Osteoblast (primary cell): Measurements from ENCODE around the gene CYP2W1. TPM values are rescaled to one million over a fixed set of nuclear protein-coding genes. Genes with fewer than 3 reads are reported as not detected.
"Not testable (repeated sequence)": the region's sequence is repeated elsewhere in the genome, so short reads cannot be mapped to it uniquely, and the experiment has no call there.

Source experiments
- DNase-seq: peaks from one replicate; pipeline ENCODE4 v3.0.0; 2011; ENCODE audit warnings: low spot score, mixed read lengths; ENCODE audit not compliant: insufficient read length; ENCODE audit errors: missing footprints
- H2AFZ ChIP-seq: 2 replicates; pipeline ENCODE4 v1.6.0; 2011; ENCODE audit warnings: mild to moderate bottlenecking, low read length
- H3K27ac ChIP-seq: 2 replicates; pipeline ENCODE4 v1.5.1; 2011; ENCODE audit warnings: mild to moderate bottlenecking, low read depth, low read length, moderate library complexity
- H3K27me3 ChIP-seq: 2 replicates; pipeline ENCODE4 v1.6.0; 2012; ENCODE audit warnings: mild to moderate bottlenecking, control low read depth, inconsistent platforms, low read length, moderate library complexity; ENCODE audit not compliant: insufficient read depth
- H3K36me3 ChIP-seq: 2 replicates; pipeline ENCODE4 v1.5.1; 2011; ENCODE audit warnings: mild to moderate bottlenecking, low read length, control low read depth, moderate library complexity; ENCODE audit not compliant: insufficient read depth
- H3K4me1 ChIP-seq: 2 replicates; pipeline ENCODE4 v1.5.1; 2011; ENCODE audit warnings: mild to moderate bottlenecking, low read length, control low read depth, moderate library complexity; ENCODE audit not compliant: insufficient read depth
- H3K4me2 ChIP-seq: 2 replicates; pipeline ENCODE4 v1.6.0; 2011; ENCODE audit warnings: mild to moderate bottlenecking, low read length; ENCODE audit not compliant: insufficient read depth
- H3K4me3 ChIP-seq: fragments of 200-600 bp; sonication (generic); 3 replicates; pipeline ENCODE4 v1.5.1; 2012; ENCODE audit warnings: mild to moderate bottlenecking, low read length, inconsistent platforms; ENCODE audit not compliant: insufficient read depth
- H3K79me2 ChIP-seq: 2 replicates; pipeline ENCODE4 v1.6.0; 2012; ENCODE audit warnings: mild to moderate bottlenecking, low read length, control low read depth, inconsistent platforms; ENCODE audit not compliant: insufficient read depth
- H3K9me3 ChIP-seq: 2 replicates; pipeline ENCODE4 v1.5.1; 2011; ENCODE audit warnings: low read depth, low read length, control low read depth
- H4K20me1 ChIP-seq: 2 replicates; pipeline ENCODE4 v1.6.0; 2012; ENCODE audit warnings: mild to moderate bottlenecking, low read length, control low read depth; ENCODE audit not compliant: insufficient read depth
- total RNA-seq: library from RNA; depleted of rRNA; stranded (reverse); fragments of >200 nt; gene quantifications from 2 replicates; pipeline ENCODE4 v1.2.3, GENCODE V29; 2012
- TF ChIP-seq, protein P1 (sequence below): IDR thresholded peaks from 2 replicates; pipeline ENCODE4 v1.5.1; 2011; ENCODE audit warnings: mild to moderate bottlenecking, low read depth, low read length, moderate library complexity; ENCODE audit errors: extremely low read depth

The CYP2W1 gene
- total RNA-seq, 1 donor, result not detected

DNA sequence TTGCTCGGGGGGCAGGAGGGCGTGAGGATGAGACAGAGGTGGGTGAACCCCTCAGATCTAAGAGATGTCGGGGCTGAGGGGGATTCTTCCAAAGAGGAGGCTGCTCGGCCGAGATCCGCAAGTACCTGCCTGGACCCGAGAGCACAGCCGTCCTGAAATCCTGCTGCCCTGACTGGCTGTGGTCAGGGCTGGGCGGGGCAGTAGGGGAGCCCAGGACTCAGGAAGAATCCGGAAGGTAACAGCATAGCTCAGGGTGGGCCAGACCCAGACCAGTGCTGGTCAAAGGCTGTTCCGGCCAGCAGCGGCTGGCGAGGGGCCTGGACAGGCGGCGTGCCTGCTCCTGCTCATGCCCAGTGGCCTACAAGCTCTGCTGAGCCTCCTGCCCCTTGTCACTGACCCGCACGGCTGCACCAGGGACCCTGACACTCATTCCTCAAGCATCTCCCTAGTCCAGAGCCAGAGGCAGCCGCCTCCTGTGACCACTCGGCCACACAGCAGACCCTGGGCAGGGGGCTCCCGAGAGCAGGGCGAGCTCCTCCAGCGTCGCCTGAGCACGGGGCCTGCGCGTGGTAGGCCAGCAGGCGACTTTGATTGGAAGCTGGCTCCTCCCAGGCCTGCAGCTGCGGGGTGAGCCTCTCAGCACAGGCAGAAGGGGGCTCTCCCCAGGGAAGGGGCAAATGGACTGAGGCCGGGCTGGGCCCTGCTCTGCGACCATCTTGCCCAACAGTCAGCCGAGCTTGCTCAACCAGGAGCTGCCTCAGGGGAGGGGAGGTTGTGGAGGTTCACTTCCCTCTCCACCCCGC, 25.4 kb upstream of the CYP2W1 start:
- DNase-seq, result peak; percentile 71
- Histone ChIP-seq H3K79me2 (no peaks in the 10 kb centered on the region), H3K9me3 (no peaks in the 10 kb centered on the region), H3K27me3 (peaks cover 47% of the 10 kb centered on the region), H3K4me2 (no peak overlapping the region), H4K20me1 (peaks cover 2% of the 10 kb centered on the region), H3K36me3 (no peaks in the 10 kb centered on the region), H3K27ac (no peak overlapping the region), H2AFZ (no peak overlapping the region), H3K4me3 (no peak overlapping the region), H3K4me1 (no peaks in the 10 kb centered on the region)
- TF ChIP-seq, protein P1, sequence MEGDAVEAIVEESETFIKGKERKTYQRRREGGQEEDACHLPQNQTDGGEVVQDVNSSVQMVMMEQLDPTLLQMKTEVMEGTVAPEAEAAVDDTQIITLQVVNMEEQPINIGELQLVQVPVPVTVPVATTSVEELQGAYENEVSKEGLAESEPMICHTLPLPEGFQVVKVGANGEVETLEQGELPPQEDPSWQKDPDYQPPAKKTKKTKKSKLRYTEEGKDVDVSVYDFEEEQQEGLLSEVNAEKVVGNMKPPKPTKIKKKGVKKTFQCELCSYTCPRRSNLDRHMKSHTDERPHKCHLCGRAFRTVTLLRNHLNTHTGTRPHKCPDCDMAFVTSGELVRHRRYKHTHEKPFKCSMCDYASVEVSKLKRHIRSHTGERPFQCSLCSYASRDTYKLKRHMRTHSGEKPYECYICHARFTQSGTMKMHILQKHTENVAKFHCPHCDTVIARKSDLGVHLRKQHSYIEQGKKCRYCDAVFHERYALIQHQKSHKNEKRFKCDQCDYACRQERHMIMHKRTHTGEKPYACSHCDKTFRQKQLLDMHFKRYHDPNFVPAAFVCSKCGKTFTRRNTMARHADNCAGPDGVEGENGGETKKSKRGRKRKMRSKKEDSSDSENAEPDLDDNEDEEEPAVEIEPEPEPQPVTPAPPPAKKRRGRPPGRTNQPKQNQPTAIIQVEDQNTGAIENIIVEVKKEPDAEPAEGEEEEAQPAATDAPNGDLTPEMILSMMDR, result no peak

GRCh38 chr7:958221-959200, 24.5 kb upstream of the CYP2W1 start:
- DNase-seq, result peak; percentile 82
- H3K27ac ChIP-seq, result no peak overlapping the region
- H3K27me3 ChIP-seq, result peaks cover 41% of the 10 kb centered on the region
- H3K4me3 ChIP-seq, result no peak overlapping the region
- peaks cover 2% of the 10 kb centered on the region for H4K20me1 ChIP-seq
- H3K4me1 ChIP-seq, result no peaks in the 10 kb centered on the region
- H3K79me2 ChIP-seq, result no peaks in the 10 kb centered on the region
- H3K36me3 ChIP-seq, result no peaks in the 10 kb centered on the region
- TF ChIP-seq, protein P1, result no peak
- no peak overlapping the region for H2AFZ ChIP-seq
- H3K4me2 ChIP-seq, result no peak overlapping the region
- no peaks in the 10 kb centered on the region for H3K9me3 ChIP-seq

GRCh38 chr7:959271-959670, 23.7 kb upstream of the CYP2W1 start:
- no peak overlapping the region for H3K27ac ChIP-seq
- H3K79me2 ChIP-seq, result no peaks in the 10 kb centered on the region
- no peak overlapping the region for H3K4me3 ChIP-seq
- H3K9me3 ChIP-seq, result no peaks in the 10 kb centered on the region
- H2AFZ ChIP-seq, result no peak overlapping the region
- H4K20me1 ChIP-seq, result peaks cover 2% of the 10 kb centered on the region
- no peak overlapping the region for H3K4me2 ChIP-seq
- H3K4me1 ChIP-seq, result no peaks in the 10 kb centered on the region
- peak; percentile 78 for DNase-seq
- TF ChIP-seq, protein P1, result no peak
- no peaks in the 10 kb centered on the region for H3K36me3 ChIP-seq
- H3K27me3 ChIP-seq, result peaks cover 45% of the 10 kb centered on the region

- not testable (repeated sequence) for H3K4me3 ChIP-seq, H3K4me2 ChIP-seq, H3K79me2 ChIP-seq, H3K4me1 ChIP-seq, H3K36me3 ChIP-seq, H2AFZ ChIP-seq, H4K20me1 ChIP-seq, H3K27ac ChIP-seq, DNase-seq, H3K9me3 ChIP-seq
- peaks cover 49% of the 10 kb centered on the region for H3K27me3 ChIP-seq
Measured at GRCh38 chr7:959740-960139, 23.2 kb upstream of the CYP2W1 start.
